Measurements from ENCODE around the gene FGFBP2. TPM values are rescaled to one million over a fixed set of nuclear protein-coding genes. Genes with fewer than 3 reads are reported as not detected.

Gene FGFBP2
- total RNA-seq, 3 donors from 2014 or later: 4.0 TPM; not detected in 2

- intact Hi-C loops (cut with DNase I, micrococcal nuclease): loop anchor here (2.0 to 10.0 kb wide), 2 partner anchors 73 to 151 kb away; no protein-coding TSS in a partner anchor
- H3K36me3 ChIP-seq (ENCODE audit: low read depth): no peaks in the 10 kb centered on the region
- DNase-seq (no peak), ATAC-seq (peak; percentile 6)
- no peaks in the 10 kb centered on the region for H3K4me1 ChIP-seq (ENCODE audit: low read depth)
- TF ChIP-seq CTCF (IDR thresholded peaks at IDR 0.05): no peak
- no peaks in the 10 kb centered on the region for H3K9me3 ChIP-seq
- H3K4me3 ChIP-seq: no peak overlapping the region
Observed at GRCh38 chr4:15955670-15956069, 7.3 kb downstream of the FGFBP2 start.

GRCh38 chr4:15953625-15954024, 9.3 kb downstream of the FGFBP2 start:
- Histone ChIP-seq H3K36me3 (ENCODE audit: low read depth) (no peaks in the 10 kb centered on the region), H3K4me1 (ENCODE audit: low read depth) (no peaks in the 10 kb centered on the region), H3K4me3 (no peak overlapping the region), H3K9me3 (no peaks in the 10 kb centered on the region)
- ATAC-seq: peak; percentile 30
- DNase-seq: peak in 1 of 3 donors; percentile 18
- intact Hi-C loops (cut with DNase I, micrococcal nuclease): loop anchor here (10.0 kb wide), 1 partner anchor 149 kb away; no protein-coding TSS in a partner anchor
- TF ChIP-seq CTCF (IDR thresholded peaks at IDR 0.05): no peak

GRCh38 chr4:15951781-15952180, 11.2 kb downstream of the FGFBP2 start:
- H3K4me3 ChIP-seq: no peak overlapping the region
- no peak for TF ChIP-seq CTCF (IDR thresholded peaks at IDR 0.05)
- no peak for ATAC-seq
- DNase-seq: no peak
- intact Hi-C loops (cut with DNase I, micrococcal nuclease): loop anchor here (10.0 kb wide), 1 partner anchor 147 kb away; no protein-coding TSS in a partner anchor
- H3K4me1 ChIP-seq (ENCODE audit: low read depth): no peaks in the 10 kb centered on the region
- H3K36me3 ChIP-seq (ENCODE audit: low read depth): no peaks in the 10 kb centered on the region
- no peaks in the 10 kb centered on the region for H3K9me3 ChIP-seq

- H3K9me3 ChIP-seq: no peaks in the 10 kb centered on the region
- no peak for DNase-seq
- ATAC-seq: no peak
- H3K4me3 ChIP-seq: no peak overlapping the region
- no peaks in the 10 kb centered on the region for H3K4me1 ChIP-seq (ENCODE audit: low read depth)
- intact Hi-C loops (cut with DNase I, micrococcal nuclease): no loop called here
- no peak for TF ChIP-seq CTCF (IDR thresholded peaks at IDR 0.05)
- H3K36me3 ChIP-seq (ENCODE audit: low read depth): no peaks in the 10 kb centered on the region
Observed at GRCh38 chr4:15948826-15949225, 14.1 kb downstream of the FGFBP2 start.

- no peak for ATAC-seq
- no peak overlapping the region for H3K4me3 ChIP-seq
- no peaks in the 10 kb centered on the region for H3K4me1 ChIP-seq (ENCODE audit: low read depth)
- H3K36me3 ChIP-seq (ENCODE audit: low read depth): no peaks in the 10 kb centered on the region
- H3K9me3 ChIP-seq: no peaks in the 10 kb centered on the region
- intact Hi-C loops (cut with DNase I, micrococcal nuclease): no loop called here
- no peak for TF ChIP-seq CTCF (IDR thresholded peaks at IDR 0.05)
- no peak for DNase-seq
Observed at GRCh38 chr4:15947684-15948083, 15.3 kb downstream of the FGFBP2 start.

- ATAC-seq (no peak), DNase-seq (no peak)
Observed at GRCh38 chr4:15945516-15945915, 17.5 kb downstream of the FGFBP2 start.

More at GRCh38 chr4:15945516-15945915, 17.5 kb downstream of the FGFBP2 start:
- no peak for TF ChIP-seq CTCF (IDR thresholded peaks at IDR 0.05)
- H3K9me3 ChIP-seq: no peaks in the 10 kb centered on the region
- H3K36me3 ChIP-seq (ENCODE audit: low read depth): no peaks in the 10 kb centered on the region
- intact Hi-C loops (cut with DNase I, micrococcal nuclease): no loop called here
- no peak overlapping the region for H3K4me3 ChIP-seq
- H3K4me1 ChIP-seq (ENCODE audit: low read depth): no peaks in the 10 kb centered on the region

Data from mucosa of descending colon (tissue), 3 donors.